Endothelial cell of umbilical vein (primary cell): ENCODE measurements around the gene LCN9.

Experiments used
- CTCF ChIP-seq, 2 donors: IDR thresholded peaks; 1 replicate in 1 of 2; 2 replicates in 1 of 2; pipeline ENCODE4 v1.5.1; 2011; ENCODE audit warnings: low read length in 2 of 2, mild to moderate bottlenecking in 2 of 2, moderate library complexity in 2 of 2, control low read depth in 1 of 2, inconsistent platforms in 1 of 2, low read depth in 1 of 2; ENCODE audit not compliant: insufficient read depth in 1 of 2; ENCODE audit errors: extremely low read depth in 1 of 2
- EZH2 ChIP-seq: IDR thresholded peaks from 2 replicates; pipeline ENCODE4 v1.6.1; 2012; ENCODE audit warnings: borderline replicate concordance, low read depth, mild to moderate bottlenecking, moderate library complexity, low read length, inconsistent platforms; ENCODE audit not compliant: severe bottlenecking
- FOS ChIP-seq: IDR thresholded peaks from 2 replicates; pipeline ENCODE4 v1.6.1; 2011; ENCODE audit warnings: mild to moderate bottlenecking, low read length, moderate library complexity, borderline replicate concordance; ENCODE audit not compliant: insufficient read depth
- MYC ChIP-seq: IDR thresholded peaks from one replicate; pipeline ENCODE4 v1.6.1; 2011; ENCODE audit warnings: mild to moderate bottlenecking, low read depth, low read length
- POLR2A ChIP-seq: IDR thresholded peaks from 2 replicates; pipeline ENCODE4 v1.6.1; 2012; ENCODE audit warnings: low read depth, mild to moderate bottlenecking, control low read depth, low read length

GRCh38 chr9:135649508-135649907 is 13.6 kb upstream of the LCN9 start:
- TF ChIP-seq POLR2A (no peak), EZH2 (no peak), CTCF (IDR thresholded peaks at IDR 0.05; ENCODE audit: extremely low read depth in 1 of 2, insufficient read depth in 1 of 2, low read depth in 1 of 2, low read length in 2 of 2) (no peak), FOS (no peak), MYC (no peak)
